KOPT-K1 (cell line): ENCODE results near the gene GMIP.

Experiments used
- H3K27ac ChIP-seq: fragments of 200-600 bp; sonication (generic); 2 replicates; pipeline ENCODE4 v1.5.1; 2016; ENCODE audit warnings: antibody characterized with exemption, mild to moderate bottlenecking, low read depth, low read length; ENCODE audit not compliant: poor library complexity, severe bottlenecking
- H3K36me3 ChIP-seq: fragments of 200-600 bp; sonication (generic); 2 replicates; pipeline ENCODE4 v1.5.1; 2017; ENCODE audit warnings: antibody characterized with exemption, mild to moderate bottlenecking, low read length, moderate library complexity; ENCODE audit not compliant: insufficient read depth
- H3K9me3 ChIP-seq: fragments of 200-600 bp; sonication (generic); 2 replicates; pipeline ENCODE4 v1.5.1; 2017; ENCODE audit warnings: antibody characterized with exemption, low read length, mild to moderate bottlenecking; ENCODE audit not compliant: insufficient read depth, poor library complexity, severe bottlenecking

The GMIP gene

DNA sequence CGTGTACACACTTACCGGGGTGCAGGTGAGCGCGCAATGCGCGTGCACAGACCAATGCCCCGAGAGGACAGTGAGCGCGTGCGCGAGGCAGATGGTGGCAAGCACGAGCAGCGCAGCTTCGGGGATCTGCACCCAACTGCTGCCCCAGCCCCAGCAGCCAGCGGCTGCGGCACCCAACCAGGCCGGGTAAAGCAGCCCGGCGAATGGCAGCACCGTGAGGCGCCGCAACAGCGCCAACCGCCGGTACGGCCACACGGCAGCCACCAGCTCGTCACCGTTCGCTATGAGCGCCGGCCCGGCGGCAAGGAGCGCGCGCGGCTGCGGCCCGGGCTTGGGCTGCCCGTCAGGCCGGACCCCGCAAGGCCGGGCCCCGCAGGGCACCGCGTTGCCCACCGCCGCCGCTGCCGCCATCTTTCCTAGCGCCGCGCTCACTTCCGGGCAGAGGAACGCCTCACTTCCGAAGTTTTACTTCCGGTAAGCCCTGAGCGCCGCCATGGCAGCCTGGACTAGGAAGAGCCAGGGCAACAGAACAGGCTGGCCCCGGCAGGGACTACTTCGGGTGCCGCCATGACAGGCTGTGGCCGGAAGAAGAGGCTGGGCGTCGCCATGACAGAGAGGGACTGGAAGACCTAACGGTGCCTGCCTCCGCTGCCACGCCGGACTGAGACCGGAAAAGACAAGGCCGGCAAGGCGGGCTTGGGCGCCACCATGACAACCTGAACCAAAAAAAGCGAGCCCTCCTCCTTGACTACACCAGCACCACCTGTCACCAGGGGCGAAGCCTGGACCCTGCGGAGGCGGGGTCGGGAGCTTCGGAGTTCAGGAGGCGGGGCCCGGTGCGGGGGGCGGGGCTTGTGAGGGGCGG, 20.0 kb upstream of the GMIP start, which contains the start of gene ATP13A1:
ATP13A1 (minus strand) TSS at position 421 of the 865 bp plus-strand sequence; CDS start at position 411, 10 bp downstream.
- H3K27ac ChIP-seq = peak within 1 kb of the TSS; percentile 81
- no peaks in the 10 kb centered on the region for H3K9me3 ChIP-seq
- H3K36me3 ChIP-seq = peaks cover 29% of the 10 kb centered on the region

DNA sequence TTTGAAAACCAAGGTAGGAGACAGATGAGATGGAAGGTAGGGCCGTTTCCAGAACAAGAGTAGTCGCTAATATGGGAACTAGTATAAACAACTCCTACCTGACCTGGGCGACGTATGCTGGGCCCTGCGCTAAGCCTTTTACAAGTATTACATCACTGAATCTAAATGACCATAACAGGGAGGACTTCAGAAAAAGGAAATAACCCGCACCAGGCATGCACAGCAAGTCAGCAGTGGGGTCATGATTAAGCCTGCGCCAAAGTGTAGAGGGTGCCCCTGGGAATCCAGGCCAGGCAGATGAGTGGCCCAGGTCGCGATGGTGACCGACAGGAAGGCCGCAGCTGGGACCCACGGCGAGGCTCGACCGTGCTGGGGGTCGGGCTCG, 19.4 kb upstream of the GMIP start:
- Histone ChIP-seq H3K27ac (peak overlapping the region; percentile 81), H3K9me3 (no peaks in the 10 kb centered on the region), H3K36me3 (peaks cover 35% of the 10 kb centered on the region)

DNA sequence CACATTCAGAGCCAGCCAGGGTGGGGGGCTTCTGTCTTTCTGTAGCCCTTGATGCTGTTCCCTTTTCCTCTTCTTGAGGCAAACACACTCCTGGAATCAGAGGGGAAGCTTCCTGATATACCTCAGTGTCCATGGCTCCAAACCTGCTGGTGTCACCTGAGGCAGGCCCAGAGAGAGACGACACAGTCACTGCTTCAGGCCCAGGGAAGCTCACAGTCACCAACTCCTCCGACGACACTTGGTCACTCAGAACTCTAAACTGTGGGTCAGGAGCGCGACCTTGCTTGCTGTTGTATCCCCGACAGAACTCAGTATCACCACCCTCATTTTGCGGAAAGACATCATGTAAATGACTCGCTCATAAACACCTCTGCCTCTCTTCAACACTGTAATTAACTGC, 18.9 kb upstream of the GMIP start:
- H3K36me3 ChIP-seq = peaks cover 40% of the 10 kb centered on the region
- no peaks in the 10 kb centered on the region for H3K9me3 ChIP-seq
- peak overlapping the region; percentile 81 for H3K27ac ChIP-seq

DNA sequence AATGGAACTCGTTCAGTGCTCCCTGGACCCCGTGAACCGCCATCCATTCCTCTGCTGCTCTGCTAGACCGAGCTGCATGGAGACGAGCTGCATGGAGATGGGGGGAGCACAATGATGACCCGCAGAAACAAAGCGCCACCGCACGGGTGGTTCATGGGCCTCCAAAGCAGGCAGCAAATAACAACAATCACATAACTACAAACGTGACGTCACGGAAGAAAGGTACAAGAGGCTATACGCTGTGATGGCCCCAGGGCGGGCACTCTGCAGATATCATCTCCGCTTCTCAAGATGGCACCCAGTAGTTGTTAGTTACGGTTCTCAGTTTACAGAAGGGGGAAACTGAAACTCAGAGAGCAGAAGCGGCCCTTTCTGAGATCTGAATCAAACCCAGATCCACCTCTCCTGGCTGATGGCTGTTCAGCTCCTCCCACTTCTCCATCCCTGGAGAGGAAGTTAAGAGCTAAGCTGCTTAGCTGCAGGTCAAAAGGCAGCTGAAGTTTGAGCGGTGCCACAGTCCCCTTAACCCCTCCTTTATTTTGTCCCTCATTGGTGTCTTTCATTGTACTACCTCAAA, 18.3 kb upstream of the GMIP start:
- peaks cover 46% of the 10 kb centered on the region for H3K36me3 ChIP-seq
- peak overlapping the region; percentile 81 for H3K27ac ChIP-seq
- no peaks in the 10 kb centered on the region for H3K9me3 ChIP-seq

DNA sequence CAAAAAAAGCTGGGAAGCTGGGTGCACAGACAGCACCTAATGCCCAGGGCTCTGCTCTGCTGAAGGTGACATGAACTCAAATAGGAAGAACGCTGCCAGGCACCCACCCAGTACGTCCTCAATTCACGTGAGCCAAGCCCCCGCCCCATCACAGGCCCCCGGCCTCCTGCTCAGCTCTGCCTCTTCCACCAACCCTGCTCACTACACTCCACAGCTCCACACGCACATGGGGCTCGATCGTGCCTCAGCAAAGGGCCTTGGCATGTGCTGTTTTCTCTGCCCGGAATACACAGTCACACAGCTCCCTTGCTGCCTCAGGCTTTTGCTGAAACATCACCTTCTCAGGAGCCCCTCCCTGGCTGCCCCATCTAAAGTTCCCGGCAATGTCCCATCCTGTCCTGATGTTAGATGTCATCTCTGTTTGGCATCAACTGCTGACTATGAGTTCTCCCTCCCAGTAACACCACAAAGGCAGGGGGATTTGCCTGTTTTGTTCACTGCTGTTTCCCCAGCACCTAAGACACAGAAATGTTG, 17.8 kb upstream of the GMIP start:
- Histone ChIP-seq H3K27ac (peak overlapping the region; percentile 81), H3K36me3 (peaks cover 51% of the 10 kb centered on the region), H3K9me3 (no peaks in the 10 kb centered on the region)

DNA sequence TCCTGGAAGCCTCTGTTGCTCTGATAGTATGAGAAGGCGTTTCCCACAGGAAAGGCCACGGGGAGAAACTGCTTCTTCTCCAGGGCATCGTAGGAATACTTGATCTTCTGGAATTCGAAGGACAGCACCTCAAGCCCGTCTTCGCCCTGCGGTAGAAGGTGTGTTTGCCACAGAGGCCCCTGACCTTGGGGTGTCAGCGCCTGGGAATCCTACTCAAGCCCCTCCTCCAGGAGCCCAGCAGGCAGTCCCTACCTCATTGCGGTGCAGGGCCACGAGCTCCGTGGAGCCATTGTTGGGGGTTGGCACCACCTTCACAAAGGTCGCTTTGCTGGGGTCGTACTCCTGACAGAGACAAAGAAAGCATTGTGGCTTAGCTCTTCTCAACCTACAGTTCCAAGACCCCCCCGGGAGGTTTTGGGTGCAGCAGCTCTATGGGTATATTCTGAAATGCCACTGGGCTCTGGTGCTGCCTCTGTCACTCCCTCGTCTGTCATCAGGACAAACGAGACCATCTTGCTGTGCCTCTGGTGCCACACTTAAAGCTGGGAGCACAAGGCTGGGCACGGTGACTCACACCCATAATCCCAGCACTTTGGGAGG, 16.3 kb upstream of the GMIP start:
- no peaks in the 10 kb centered on the region for H3K9me3 ChIP-seq
- H3K36me3 ChIP-seq = peaks cover 66% of the 10 kb centered on the region
- no peak overlapping the region for H3K27ac ChIP-seq

DNA sequence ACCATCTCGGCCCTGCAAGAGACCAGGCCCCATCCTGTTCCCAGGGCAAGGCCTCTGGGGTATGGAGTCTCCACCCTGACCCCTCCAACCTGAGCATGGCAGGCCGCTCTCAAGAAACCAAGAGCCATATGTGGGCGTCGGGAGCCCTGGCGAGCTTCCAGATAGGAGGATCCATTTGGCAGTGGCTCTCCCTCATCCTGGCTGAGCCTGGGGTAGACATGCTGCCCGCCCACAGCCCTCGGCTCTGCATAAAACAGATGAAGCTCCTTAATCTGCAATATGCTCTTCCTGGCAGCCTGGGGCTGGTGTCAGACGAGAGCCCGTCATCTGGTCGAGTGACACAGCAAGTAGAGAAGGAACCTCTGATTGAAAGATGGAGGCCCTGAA, 13.9 kb upstream of the GMIP start:
- Histone ChIP-seq H3K27ac (no peak overlapping the region), H3K36me3 (peaks cover 90% of the 10 kb centered on the region), H3K9me3 (no peaks in the 10 kb centered on the region)

DNA sequence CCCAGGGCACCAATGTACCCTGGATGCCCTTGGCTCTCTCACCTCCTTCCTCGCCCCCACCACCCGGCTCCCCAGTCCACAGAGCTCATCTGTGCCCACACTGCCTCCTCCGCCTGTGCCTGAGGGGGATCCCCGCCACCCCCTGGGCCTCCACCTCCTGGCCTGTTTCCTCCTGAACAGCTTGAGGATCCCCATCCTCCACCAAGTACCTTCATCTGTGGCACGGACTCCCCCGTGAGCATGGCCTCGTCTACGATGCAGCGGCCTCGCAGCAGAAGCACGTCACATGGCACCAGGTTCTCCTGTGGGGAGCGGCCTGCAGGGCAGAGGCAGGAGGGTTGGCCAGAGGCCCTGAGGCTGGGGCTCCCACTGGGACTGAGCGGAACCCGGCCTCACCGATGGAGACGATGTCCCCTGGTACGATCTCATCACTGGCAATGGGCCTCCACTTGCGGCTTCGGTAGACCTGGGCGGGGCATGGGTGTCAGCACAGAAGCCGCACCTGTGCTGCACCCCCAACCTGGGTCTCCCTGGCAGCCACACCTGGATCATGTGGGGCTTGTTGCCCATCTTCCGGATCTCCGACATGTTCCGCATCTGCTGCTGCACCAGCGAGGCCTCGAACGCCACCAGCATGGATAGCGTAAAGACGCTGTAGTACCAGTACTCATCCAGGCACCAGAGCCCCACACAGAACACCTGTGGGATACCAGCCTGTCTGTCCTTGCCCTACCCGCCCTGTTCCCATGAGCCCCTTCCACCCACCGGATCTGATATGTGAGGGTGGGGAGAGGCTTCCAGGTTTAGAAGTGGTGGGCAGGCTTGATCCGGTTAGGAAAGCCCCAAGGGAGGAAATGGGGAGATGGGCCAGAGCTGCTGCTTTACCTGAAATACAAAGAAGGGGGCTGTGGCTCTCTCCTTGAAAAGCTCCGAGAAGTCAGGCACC, 13.3 kb upstream of the GMIP start:
- Histone ChIP-seq H3K36me3 (peaks cover 94% of the 10 kb centered on the region), H3K9me3 (no peaks in the 10 kb centered on the region), H3K27ac (no peak overlapping the region)

DNA sequence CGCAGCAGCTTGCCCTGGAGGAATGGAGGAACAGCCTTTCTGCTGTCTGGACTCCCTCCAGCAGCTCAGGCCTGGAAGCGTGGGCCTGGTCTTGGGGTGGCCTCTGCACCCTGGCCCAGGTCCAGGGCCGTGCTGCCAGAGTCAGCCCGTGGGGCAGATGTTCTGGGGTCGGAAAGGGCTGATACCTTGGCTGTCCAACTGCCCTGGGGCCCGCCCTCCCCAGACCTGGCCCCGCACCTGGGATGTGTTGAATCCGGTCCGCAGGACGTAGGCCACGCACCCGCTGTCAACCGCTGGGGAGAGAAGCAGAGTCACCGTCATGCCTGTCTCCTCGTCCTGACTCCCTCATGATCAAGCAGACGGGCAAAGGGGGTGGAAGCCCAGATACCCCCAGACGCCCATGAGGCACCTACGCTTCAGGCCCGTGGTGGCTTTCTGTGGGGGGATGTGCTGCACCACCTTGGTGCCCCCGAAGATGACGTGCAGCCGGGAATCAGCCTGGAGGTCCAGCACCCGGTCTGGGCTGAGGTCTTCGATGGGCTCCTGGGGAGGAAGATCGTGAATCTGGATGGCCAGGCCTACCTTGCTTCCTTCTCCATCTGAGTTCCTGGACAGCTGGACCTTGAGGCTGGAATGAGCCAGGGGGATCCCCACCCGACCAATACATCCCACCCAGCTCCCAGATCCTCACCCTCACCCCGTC, 12.3 kb upstream of the GMIP start:
- H3K9me3 ChIP-seq = no peaks in the 10 kb centered on the region
- no peak overlapping the region for H3K27ac ChIP-seq
- H3K36me3 ChIP-seq = peaks cover 97% of the 10 kb centered on the region

DNA sequence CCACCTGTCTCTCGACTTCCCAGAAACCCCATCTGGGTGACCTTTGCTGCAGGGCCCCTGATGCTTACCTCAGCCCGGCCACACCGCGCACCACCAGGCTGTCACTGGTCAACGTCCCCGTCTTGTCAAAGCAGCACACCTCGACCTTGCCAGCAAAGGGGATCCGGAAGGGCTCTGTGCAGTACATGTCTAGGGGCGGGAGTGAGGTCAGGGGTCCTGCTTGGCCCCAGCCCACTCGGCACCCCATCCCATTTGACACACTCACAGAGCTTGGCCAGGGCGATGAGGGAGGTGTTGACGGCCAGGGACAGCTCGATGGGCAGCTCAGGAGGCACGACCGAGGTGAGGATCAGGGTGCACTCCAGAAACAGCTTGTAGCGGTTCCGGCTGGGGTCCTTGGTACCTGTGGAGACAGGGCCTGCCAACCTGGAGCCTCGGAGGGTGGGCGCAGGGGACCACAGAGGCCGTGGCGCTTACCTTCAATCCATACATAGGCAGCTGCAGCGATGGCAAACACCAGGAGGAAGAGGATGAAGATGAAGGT, 11.7 kb upstream of the GMIP start:
- Histone ChIP-seq H3K9me3 (no peaks in the 10 kb centered on the region), H3K27ac (no peak overlapping the region), H3K36me3 (peaks cover 100% of the 10 kb centered on the region)

DNA sequence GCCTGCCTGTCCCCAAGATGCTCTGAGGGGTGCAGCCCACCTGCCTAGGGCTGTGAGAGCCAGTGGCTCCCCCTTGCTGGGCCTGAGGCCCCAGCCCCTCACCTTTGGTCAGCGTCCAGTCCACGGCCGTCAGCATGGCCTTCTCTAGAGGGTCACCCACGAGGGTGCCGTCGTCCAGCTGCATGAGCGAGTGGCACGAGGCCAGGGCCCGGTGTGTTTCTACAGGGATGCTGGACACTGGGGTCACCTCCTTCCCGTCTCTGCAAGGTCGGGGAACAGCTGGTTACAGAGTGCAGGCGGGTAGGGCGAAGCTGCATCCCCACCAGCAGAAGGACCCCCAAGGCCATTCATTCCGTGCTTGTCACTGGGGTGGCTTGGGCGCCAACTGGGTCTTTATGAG, 11.0 kb upstream of the GMIP start:
- H3K27ac ChIP-seq = no peak overlapping the region
- no peaks in the 10 kb centered on the region for H3K9me3 ChIP-seq
- peaks cover 100% of the 10 kb centered on the region for H3K36me3 ChIP-seq

DNA sequence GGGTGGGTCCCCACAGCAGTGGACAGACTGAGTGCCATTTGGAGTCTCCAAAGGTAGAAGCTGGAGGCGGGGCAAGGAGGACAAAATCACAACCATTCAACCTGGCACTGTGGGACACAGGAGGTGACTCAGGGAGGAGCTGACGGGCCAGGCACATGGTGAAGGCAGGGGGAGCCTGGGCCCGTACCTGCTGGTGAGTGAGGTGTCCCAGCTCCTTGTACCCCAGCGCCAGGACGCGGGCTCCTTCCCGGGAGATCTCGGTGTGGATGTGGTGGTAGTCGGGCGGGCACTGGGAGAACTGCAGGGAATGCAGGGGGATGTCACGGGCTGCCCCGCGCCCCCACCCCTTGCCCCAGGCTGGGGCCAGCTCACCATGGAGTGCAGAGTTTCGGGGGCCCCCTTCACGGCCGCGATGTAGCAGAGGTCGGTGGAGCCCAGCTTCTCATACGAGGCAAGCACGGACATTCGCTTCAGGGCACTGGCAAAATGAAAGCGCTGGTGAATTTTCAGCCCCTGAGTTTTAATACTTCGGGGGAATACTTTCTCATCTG, 10.2 kb upstream of the GMIP start:
- no peaks in the 10 kb centered on the region for H3K9me3 ChIP-seq
- H3K36me3 ChIP-seq = peaks cover 99% of the 10 kb centered on the region
- no peak overlapping the region for H3K27ac ChIP-seq

DNA sequence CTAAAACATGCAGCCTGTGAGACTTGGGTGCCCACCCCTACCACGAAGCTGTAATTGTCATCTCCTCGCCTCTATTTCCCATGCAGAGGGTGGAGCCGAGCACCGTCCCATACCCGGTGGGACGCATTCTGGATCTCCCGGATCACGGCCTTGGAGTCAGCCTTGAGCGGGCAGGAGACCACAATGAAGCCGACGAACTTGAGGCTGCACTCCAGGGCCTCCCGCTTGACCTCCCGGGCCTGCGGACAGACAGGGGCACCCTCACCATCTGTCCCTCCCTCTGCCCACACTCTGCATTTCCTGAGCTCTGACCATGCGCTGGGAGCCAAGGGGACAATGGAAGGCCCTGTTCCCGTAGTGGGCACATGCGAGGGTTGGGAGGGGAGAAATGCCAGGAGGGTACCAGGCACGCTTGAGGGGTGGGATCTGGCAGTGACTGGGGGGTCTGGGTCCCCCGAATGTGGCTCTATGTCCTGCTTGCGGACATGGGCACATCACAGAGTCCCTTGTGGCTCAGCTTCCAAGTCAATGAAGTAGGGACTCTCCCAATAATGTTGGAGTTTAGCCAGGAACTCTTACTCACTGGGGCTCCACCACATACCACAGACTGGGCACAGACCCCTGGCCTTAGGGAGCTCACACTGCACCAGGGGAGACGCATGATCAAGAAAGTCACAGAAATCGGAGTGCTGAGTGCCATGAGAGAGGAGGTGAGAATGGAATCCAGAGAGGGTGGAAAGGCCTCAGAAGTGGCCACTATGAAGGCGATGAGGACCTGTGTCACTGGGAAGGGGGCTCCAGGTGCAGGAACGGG, 9.2 kb upstream of the GMIP start:
- Histone ChIP-seq H3K9me3 (no peaks in the 10 kb centered on the region), H3K36me3 (peaks cover 99% of the 10 kb centered on the region), H3K27ac (no peak overlapping the region)
